ENCODE measurements around the gene C19orf25.

Gene C19orf25

GRCh38 chr19:1438035-1438932, 40.7 kb downstream of the C19orf25 start, which contains the start of gene RPS15:
Gene RPS15 (plus strand): TSS chr19:1438396. CDS start chr19:1438426, 30 bp downstream.
- peak within 1 kb of the TSS; percentile 83 for H3K4me3 ChIP-seq (ENCODE audit: low read depth, low read length)
- H3K9ac ChIP-seq, result peak within 1 kb of the TSS; percentile 88
- peak within 1 kb of the TSS; percentile 93 for H2AFZ ChIP-seq
- peaks cover 3% of the 10 kb centered on the region for H3K79me2 ChIP-seq
- H3K9me3 ChIP-seq (ENCODE audit: control insufficient read depth, low read length), result no peaks in the 10 kb centered on the region
- no peaks in the 10 kb centered on the region for H3K36me3 ChIP-seq (ENCODE audit: control insufficient read depth, insufficient read depth, low read length)
- no peaks in the 10 kb centered on the region for H3K27me3 ChIP-seq (ENCODE audit: control insufficient read depth, insufficient read depth, low read length)
- peaks cover 5% of the 10 kb centered on the region for H3K4me1 ChIP-seq
- peak; percentile 98 for TF ChIP-seq CTCF (IDR thresholded peaks at IDR 0.05)
- H3K4me2 ChIP-seq (ENCODE audit: low read length), result peak within 1 kb of the TSS; percentile 94
- peak within 1 kb of the TSS; percentile 85 for H3K27ac ChIP-seq

- no peak overlapping the region for H3K4me3 ChIP-seq (ENCODE audit: low read depth, low read length)
- peak overlapping the region; percentile 93 for H2AFZ ChIP-seq
- TF ChIP-seq CTCF (IDR thresholded peaks at IDR 0.05), result no peak
- no peak overlapping the region for H3K4me2 ChIP-seq (ENCODE audit: low read length)
- H3K36me3 ChIP-seq (ENCODE audit: control insufficient read depth, insufficient read depth, low read length), result no peaks in the 10 kb centered on the region
- H3K27me3 ChIP-seq (ENCODE audit: control insufficient read depth, insufficient read depth, low read length), result no peaks in the 10 kb centered on the region
- no peaks in the 10 kb centered on the region for H3K9me3 ChIP-seq (ENCODE audit: control insufficient read depth, low read length)
- peaks cover 5% of the 10 kb centered on the region for H3K4me1 ChIP-seq
- H3K79me2 ChIP-seq, result peaks cover 3% of the 10 kb centered on the region
- no peak overlapping the region for H3K9ac ChIP-seq
- H3K27ac ChIP-seq, result no peak overlapping the region
Observed at GRCh38 chr19:1437609-1438008, 41.4 kb downstream of the C19orf25 start.

GRCh38 chr19:1435378-1435989, 43.5 kb downstream of the C19orf25 start:
- peaks cover 5% of the 10 kb centered on the region for H3K4me1 ChIP-seq
- H3K4me2 ChIP-seq (ENCODE audit: low read length), result no peak overlapping the region
- no peak overlapping the region for H2AFZ ChIP-seq
- no peak for TF ChIP-seq CTCF (IDR thresholded peaks at IDR 0.05)
- H3K4me3 ChIP-seq (ENCODE audit: low read depth, low read length), result no peak overlapping the region
- H3K36me3 ChIP-seq (ENCODE audit: control insufficient read depth, insufficient read depth, low read length), result no peaks in the 10 kb centered on the region
- no peaks in the 10 kb centered on the region for H3K9me3 ChIP-seq (ENCODE audit: control insufficient read depth, low read length)
- peaks cover 6% of the 10 kb centered on the region for H3K79me2 ChIP-seq
- no peaks in the 10 kb centered on the region for H3K27me3 ChIP-seq (ENCODE audit: control insufficient read depth, insufficient read depth, low read length)
- no peak overlapping the region for H3K27ac ChIP-seq
- H3K9ac ChIP-seq, result no peak overlapping the region

GRCh38 chr19:1434577-1435060, 44.4 kb downstream of the C19orf25 start:
- no peak for TF ChIP-seq CTCF (IDR thresholded peaks at IDR 0.05)
- H3K4me3 ChIP-seq (ENCODE audit: low read depth, low read length), result no peak overlapping the region
- H3K36me3 ChIP-seq (ENCODE audit: control insufficient read depth, insufficient read depth, low read length), result no peaks in the 10 kb centered on the region
- H3K4me2 ChIP-seq (ENCODE audit: low read length), result no peak overlapping the region
- peaks cover 3% of the 10 kb centered on the region for H3K4me1 ChIP-seq
- H3K27ac ChIP-seq, result no peak overlapping the region
- H3K79me2 ChIP-seq, result peaks cover 10% of the 10 kb centered on the region
- no peaks in the 10 kb centered on the region for H3K9me3 ChIP-seq (ENCODE audit: control insufficient read depth, low read length)
- H3K27me3 ChIP-seq (ENCODE audit: control insufficient read depth, insufficient read depth, low read length), result no peaks in the 10 kb centered on the region
- H2AFZ ChIP-seq, result no peak overlapping the region
- no peak overlapping the region for H3K9ac ChIP-seq

All from parathyroid adenoma (tissue), 2 donors.